Kidney epithelial cell (primary cell): ENCODE results near the gene SEPTIN12. TPM values are rescaled to one million over a fixed set of nuclear protein-coding genes. Genes with fewer than 3 reads are reported as not detected.

ENCODE experiments used
- DNase-seq: peaks from one replicate; pipeline ENCODE4 v3.0.0-alpha.2; 2010; ENCODE audit warnings: low read depth
- H3K27me3 ChIP-seq: 2 replicates; pipeline ENCODE4 v1.6.0; 2011; ENCODE audit warnings: low read length; ENCODE audit not compliant: control insufficient read depth, insufficient read depth
- H3K36me3 ChIP-seq: 2 replicates; pipeline ENCODE4 v1.5.1; 2011; ENCODE audit warnings: low read length; ENCODE audit not compliant: control insufficient read depth, insufficient read depth
- H3K4me3 ChIP-seq: 2 replicates; pipeline ENCODE4 v1.5.1; 2011; ENCODE audit warnings: low read depth, mild to moderate bottlenecking, control low read depth, low read length
- CTCF ChIP-seq: IDR thresholded peaks from 2 replicates; pipeline ENCODE4 v1.5.1; 2011; ENCODE audit warnings: mild to moderate bottlenecking, moderate library complexity, low read length, control low read depth, inconsistent platforms; ENCODE audit not compliant: insufficient read depth, poor library complexity, severe bottlenecking
- total RNA-seq: library from RNA; depleted of rRNA; stranded (reverse); fragments of >200 nt; gene quantifications from 2 replicates; pipeline ENCODE4 v1.2.3, GENCODE V29; 2015

SEPTIN12 gene
- total RNA-seq, 1 donor from 2014 or later, result not detected

GRCh38 chr16:4736546-4736945, 51.6 kb downstream of the SEPTIN12 start:
- TF ChIP-seq CTCF, result no peak
- Histone ChIP-seq H3K4me3 (no peak overlapping the region), H3K27me3 (no peaks in the 10 kb centered on the region), H3K36me3 (no peaks in the 10 kb centered on the region)
- DNase-seq, result no peak

GRCh38 chr16:4734730-4735535, 53.2 kb downstream of the SEPTIN12 start:
- H3K27me3 ChIP-seq, result no peaks in the 10 kb centered on the region
- no peaks in the 10 kb centered on the region for H3K36me3 ChIP-seq
- no peak for TF ChIP-seq CTCF
- no peak for DNase-seq
- peak overlapping the region; percentile 99 for H3K4me3 ChIP-seq

GRCh38 chr16:4734063-4734729, 53.9 kb downstream of the SEPTIN12 start, which contains the start of the genes ANKS3 and DNAAF8:
Gene ANKS3 (minus strand): TSS chr16:4734271. CDS start chr16:4730149, 4,122 bp downstream.
Gene DNAAF8 (plus strand): TSS chr16:4734537. CDS start chr16:4736515, 1,978 bp downstream.
- peak within 1 kb of the TSS; percentile 99 for H3K4me3 ChIP-seq
- no peak for TF ChIP-seq CTCF
- no peaks in the 10 kb centered on the region for H3K36me3 ChIP-seq

GRCh38 chr16:4733747-4734062, 54.4 kb downstream of the SEPTIN12 start:
- DNase-seq, result no peak
- no peak for TF ChIP-seq CTCF
- Histone ChIP-seq H3K4me3 (peak overlapping the region; percentile 99), H3K36me3 (no peaks in the 10 kb centered on the region), H3K27me3 (no peaks in the 10 kb centered on the region)

More at GRCh38 chr16:4734063-4734729, 53.9 kb downstream of the SEPTIN12 start, which contains the start of the genes ANKS3 and DNAAF8:
- no peaks in the 10 kb centered on the region for H3K27me3 ChIP-seq
- peak; percentile 88 for DNase-seq

GRCh38 chr16:4733211-4733742, 54.9 kb downstream of the SEPTIN12 start:
- Histone ChIP-seq H3K27me3 (no peaks in the 10 kb centered on the region), H3K4me3 (peak overlapping the region; percentile 99), H3K36me3 (no peaks in the 10 kb centered on the region)
- no peak for TF ChIP-seq CTCF
- no peak for DNase-seq
